Left ventricle myocardium inferior (tissue), 1 donor: ENCODE data around the gene ASCC1. TPM values are rescaled to one million over a fixed set of nuclear protein-coding genes. Genes with fewer than 3 reads are reported as not detected.

Source experiments
- DNase-seq: peaks from one replicate; pipeline ENCODE4 v3.0.0-alpha.2; 2020
- H3K27ac ChIP-seq: fragments of 200-600 bp; replicated peaks from 2 replicates; pipeline ENCODE4 v1.8.0; 2021
- H3K27me3 ChIP-seq: fragments of 200-600 bp; 2 replicates; pipeline ENCODE4 v1.8.0; 2021; ENCODE audit warnings: low read depth
- H3K36me3 ChIP-seq: fragments of 200-600 bp; 2 replicates; pipeline ENCODE4 v1.8.0; 2021
- H3K4me1 ChIP-seq: fragments of 200-600 bp; 2 replicates; pipeline ENCODE4 v1.8.0; 2021
- H3K4me3 ChIP-seq: fragments of 200-600 bp; 2 replicates; pipeline ENCODE4 v1.8.0; 2021; ENCODE audit warnings: mild to moderate bottlenecking, moderate library complexity
- H3K9me3 ChIP-seq: fragments of 200-600 bp; replicated peaks from 2 replicates; pipeline ENCODE4 v1.8.0; 2021
- intact Hi-C: fragments of 100-400 bp; cut with micrococcal nuclease; formaldehyde crosslinking; loops from one replicate; pipeline ENCODE4 v1.11.0; 2022
- total RNA-seq: library from RNA; stranded (reverse); fragmentation: NEBNext Ultra II Directional; extraction: Animal tissue kit (Norgen Biotek cat#: 25700); gene quantifications from one replicate; pipeline ENCODE4 v1.2.1, GENCODE V29; 2021
- TF ChIP-seq, protein P1 (sequence below): fragments of 200-600 bp; IDR thresholded peaks from 2 replicates; pipeline ENCODE4 v1.8.0; 2021; ENCODE audit warnings: antibody characterized with exemption, mild to moderate bottlenecking, borderline replicate concordance
- donor health status: DM: no; HTN: yes; CAD: no; lungs with severe emphysema.

Gene ASCC1
- total RNA-seq, 1 donor from 2014 or later, result 37.0 TPM

DNA sequence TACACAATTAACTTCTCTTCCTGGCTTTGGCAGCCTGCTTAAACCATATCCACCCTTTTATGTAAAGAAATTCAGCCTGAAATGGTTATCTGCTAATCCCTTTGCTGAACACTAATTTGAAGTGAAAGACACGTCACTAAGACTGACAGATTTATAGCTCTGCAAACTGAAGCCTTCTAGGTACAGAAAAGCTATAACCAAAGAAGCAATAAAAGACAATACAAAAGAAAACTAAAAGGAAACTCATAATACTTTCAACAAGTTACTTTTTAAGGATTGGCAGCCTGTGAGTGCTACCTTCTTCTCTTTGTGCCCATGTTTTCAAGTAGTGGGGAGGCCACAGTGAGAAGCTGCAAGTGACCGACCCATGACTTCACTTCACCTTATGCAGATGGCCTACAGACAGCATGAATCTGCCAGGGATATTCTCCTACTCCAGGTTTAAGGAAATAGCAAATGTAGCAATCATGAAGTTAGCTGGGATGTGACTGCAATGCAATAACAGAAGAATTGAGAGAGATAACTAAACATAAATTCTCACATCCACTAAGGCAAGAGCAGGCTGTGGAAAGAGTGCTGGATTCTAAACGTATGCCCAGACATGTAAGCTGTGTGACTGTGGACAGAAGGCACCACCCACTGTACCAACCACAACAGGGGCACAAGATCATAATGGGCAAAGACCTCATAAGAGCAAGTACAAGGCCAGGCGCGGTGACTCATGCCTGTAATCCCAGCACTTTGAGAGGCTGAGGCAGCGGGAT is 117.1 kb downstream of the ASCC1 start:
- Histone ChIP-seq H3K27me3 (no peaks in the 10 kb centered on the region), H3K4me3 (no peak overlapping the region), H3K4me1 (peaks cover 38% of the 10 kb centered on the region), H3K36me3 (peaks cover 46% of the 10 kb centered on the region), H3K27ac (peak overlapping the region; percentile 62), H3K9me3 (no peaks in the 10 kb centered on the region)
- intact Hi-C loops, result no loop called here
- TF ChIP-seq, protein P1, sequence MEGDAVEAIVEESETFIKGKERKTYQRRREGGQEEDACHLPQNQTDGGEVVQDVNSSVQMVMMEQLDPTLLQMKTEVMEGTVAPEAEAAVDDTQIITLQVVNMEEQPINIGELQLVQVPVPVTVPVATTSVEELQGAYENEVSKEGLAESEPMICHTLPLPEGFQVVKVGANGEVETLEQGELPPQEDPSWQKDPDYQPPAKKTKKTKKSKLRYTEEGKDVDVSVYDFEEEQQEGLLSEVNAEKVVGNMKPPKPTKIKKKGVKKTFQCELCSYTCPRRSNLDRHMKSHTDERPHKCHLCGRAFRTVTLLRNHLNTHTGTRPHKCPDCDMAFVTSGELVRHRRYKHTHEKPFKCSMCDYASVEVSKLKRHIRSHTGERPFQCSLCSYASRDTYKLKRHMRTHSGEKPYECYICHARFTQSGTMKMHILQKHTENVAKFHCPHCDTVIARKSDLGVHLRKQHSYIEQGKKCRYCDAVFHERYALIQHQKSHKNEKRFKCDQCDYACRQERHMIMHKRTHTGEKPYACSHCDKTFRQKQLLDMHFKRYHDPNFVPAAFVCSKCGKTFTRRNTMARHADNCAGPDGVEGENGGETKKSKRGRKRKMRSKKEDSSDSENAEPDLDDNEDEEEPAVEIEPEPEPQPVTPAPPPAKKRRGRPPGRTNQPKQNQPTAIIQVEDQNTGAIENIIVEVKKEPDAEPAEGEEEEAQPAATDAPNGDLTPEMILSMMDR, result no peak
- no peak for DNase-seq

DNA sequence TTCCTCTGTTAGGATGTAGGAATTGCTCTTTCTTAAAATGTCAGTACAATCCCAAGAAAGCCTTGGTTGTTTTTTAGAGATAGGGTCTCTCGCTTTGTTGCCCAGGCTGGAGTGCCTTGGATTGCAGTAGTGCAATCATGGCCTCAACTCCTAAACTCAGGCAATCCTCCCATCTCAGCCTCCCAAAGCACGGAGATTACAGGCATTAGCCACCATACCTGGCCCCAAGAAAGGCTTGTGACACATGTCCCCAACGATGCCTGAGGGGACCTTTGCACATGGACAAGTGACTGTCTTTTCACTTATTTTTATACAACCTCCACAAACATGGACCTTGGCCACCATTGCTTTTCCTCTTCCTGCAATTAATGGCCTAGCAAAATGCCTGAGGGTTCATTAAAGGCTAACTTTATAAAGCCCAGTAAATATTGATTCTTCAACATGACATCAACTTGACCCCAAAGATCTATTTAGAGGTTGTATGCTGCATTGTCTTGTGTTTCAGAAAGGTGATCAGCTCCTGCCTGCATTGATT is 117.7 kb downstream of the ASCC1 start:
- TF ChIP-seq, protein P1, result no peak
- H3K36me3 ChIP-seq, result peaks cover 50% of the 10 kb centered on the region
- DNase-seq, result no peak
- no peaks in the 10 kb centered on the region for H3K27me3 ChIP-seq
- no peak overlapping the region for H3K4me3 ChIP-seq
- H3K9me3 ChIP-seq, result no peaks in the 10 kb centered on the region
- H3K27ac ChIP-seq, result peak overlapping the region; percentile 62
- peaks cover 37% of the 10 kb centered on the region for H3K4me1 ChIP-seq
- intact Hi-C loops, result no loop called here

DNA sequence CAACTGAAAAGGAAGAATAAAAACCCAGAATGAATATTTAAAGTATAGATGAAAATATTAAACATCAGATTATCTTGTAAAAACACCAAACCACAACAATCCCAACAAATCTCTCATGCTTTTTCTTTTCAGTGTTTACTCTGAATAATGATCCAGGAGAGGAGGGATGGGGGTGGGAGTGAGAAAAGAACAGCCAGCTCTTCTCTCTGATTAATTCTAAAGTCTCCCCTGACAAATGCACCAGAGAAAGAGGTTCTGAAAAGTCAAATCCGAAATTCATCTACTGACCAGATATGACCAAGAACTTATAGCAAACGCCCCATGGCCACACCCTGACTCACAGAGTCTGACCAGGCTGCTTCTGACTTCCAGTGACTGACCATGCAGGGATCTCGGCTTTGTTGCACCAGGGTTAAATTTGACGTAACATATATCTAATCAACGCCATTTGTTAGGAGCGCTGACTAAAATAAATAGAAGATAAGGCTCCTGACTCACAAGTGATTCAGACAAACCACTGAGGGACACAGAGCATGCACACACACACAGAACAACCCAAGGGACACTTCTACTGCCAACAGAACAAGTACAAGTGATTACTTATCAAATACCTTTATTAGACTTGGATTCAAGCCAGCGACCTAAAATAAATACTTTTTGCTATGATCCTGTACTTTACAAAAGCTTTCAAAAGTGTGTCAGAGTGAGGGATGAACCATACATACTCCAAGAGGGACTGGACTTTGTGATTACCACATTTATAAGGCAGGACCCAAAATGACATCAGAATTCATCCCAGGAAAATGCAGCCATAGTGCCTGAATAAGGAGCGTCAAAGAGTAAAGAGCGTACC is 118.4 kb downstream of the ASCC1 start:
- Histone ChIP-seq H3K4me1 (peaks cover 37% of the 10 kb centered on the region), H3K36me3 (peaks cover 47% of the 10 kb centered on the region), H3K27ac (peak overlapping the region; percentile 62), H3K4me3 (no peak overlapping the region), H3K27me3 (no peaks in the 10 kb centered on the region), H3K9me3 (no peaks in the 10 kb centered on the region)
- no peak for DNase-seq
- intact Hi-C loops, result no loop called here
- TF ChIP-seq, protein P1, result no peak

DNA sequence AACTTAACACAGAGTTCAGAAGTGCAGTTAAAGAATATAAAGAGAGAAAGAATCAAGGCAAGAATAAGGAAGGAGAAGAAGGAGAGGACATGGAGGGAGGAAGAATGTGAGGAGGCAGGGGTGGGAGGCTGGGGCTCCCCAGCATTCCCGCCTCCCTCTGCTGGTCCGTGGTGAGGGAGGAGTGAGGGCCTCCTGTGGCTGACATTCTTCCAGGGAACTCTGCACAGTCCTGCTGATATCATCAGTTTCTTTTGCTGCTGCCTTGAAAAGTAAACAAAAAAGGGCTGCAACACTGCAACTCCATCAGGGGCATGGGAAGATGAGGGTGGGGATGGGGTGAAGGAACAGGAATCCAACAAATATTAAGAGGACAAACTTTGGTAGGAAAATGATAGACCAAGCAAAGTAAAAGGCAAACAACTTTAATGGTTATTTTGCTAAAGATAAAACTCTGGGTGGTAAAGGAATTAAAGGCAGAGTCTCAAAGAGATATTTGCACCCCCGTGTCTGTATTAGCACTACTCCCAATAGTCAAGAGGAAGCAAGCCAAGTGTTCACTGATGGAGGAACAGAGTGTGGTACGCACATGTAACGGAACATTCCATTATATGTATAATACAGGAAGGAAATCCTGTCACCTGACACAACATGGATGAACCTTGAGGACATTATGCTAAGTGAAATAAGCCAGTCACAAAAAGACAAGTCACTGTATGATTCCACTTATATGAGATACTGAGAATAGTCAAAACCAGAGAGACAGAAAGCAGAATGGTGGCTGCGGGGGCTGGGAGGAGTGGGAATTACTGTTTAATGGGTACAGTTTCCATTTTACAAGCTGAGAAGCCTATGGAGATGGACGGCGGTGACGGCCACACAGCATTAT is 119.7 kb downstream of the ASCC1 start:
- Histone ChIP-seq H3K9me3 (no peaks in the 10 kb centered on the region), H3K27ac (peak overlapping the region; percentile 15), H3K36me3 (peaks cover 34% of the 10 kb centered on the region), H3K27me3 (no peaks in the 10 kb centered on the region), H3K4me3 (no peak overlapping the region), H3K4me1 (peaks cover 37% of the 10 kb centered on the region)
- TF ChIP-seq, protein P1, result no peak
- intact Hi-C loops, result no loop called here
- DNase-seq, result no peak

DNA sequence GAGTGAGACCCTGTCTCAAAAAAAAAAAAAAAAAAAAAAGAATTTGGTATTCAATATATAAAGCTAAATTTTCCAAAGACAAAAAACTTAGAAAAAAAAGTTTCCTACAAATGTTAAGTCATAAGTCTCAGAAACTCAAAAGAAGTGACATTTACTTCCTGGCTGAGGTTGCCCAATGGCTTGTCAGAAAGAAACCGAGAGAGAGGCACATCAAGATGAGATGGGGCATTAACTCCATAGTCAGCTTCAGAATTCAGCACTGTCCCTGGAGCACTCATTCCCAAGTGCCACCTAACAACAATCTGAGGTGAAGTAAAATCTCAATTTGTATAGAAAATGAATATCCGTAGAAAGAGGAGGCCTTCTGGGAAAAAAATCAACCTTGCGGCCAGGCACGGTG is 120.9 kb downstream of the ASCC1 start:
- Histone ChIP-seq H3K27ac (no peak overlapping the region), H3K27me3 (no peaks in the 10 kb centered on the region), H3K4me3 (no peak overlapping the region), H3K36me3 (peaks cover 27% of the 10 kb centered on the region), H3K9me3 (no peaks in the 10 kb centered on the region), H3K4me1 (peaks cover 37% of the 10 kb centered on the region)
- TF ChIP-seq, protein P1, result no peak
- intact Hi-C loops, result no loop called here
- no peak for DNase-seq
